HG02623 (cell line): ENCODE results near the gene COBL.
"Not testable (repeated sequence)": the region's sequence is repeated elsewhere in the genome, so short reads cannot be mapped to it uniquely, and the experiment has no call there.

Experiments used
- ATAC-seq: cut with Tn5 transposase; IDR thresholded peaks from one replicate; pipeline ENCODE4 v1.9.1; 2021; ENCODE audit warnings: moderate library complexity; ENCODE audit not compliant: unreplicated experiment

The COBL gene

DNA sequence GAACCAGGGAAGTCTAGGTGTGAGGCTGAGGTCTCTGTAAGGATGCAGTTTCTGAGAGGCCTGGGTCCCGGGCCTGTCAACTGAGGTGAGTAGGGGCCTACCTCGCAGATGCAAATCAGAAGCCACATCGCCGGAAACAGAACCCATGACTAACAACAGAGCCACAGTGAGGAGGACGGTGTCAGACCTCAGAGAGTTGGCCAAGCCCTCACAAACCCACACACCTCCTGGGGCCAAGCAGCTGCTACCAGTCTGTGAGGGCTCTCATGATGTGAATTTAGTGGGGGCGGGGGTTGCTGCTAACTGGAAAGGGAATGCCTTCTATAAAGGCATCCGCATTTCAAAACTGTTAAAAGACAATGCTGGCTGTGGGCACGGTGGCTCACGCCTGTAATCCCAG lies 103.0 kb downstream of the COBL start:
- ATAC-seq, result no peak

DNA sequence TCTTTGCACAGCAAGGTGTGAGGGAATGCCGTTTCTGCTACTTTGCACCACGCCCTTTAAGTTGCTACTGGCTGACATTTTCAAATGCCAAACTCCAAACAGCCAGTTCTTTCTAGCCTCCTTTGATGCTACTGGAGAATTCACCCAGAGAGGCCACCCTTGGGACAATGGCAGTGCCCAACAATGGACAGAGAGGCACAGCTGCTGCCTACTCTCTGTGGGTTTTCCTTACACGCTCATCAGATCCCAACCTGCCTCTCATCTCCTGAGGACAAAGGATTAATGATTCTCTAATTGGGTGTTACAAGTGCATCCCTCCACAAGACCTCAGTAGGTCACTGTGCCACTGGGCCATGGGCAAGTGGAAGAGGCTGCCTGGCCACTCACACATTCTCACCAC lies 105.8 kb downstream of the COBL start:
- ATAC-seq, result no peak

DNA sequence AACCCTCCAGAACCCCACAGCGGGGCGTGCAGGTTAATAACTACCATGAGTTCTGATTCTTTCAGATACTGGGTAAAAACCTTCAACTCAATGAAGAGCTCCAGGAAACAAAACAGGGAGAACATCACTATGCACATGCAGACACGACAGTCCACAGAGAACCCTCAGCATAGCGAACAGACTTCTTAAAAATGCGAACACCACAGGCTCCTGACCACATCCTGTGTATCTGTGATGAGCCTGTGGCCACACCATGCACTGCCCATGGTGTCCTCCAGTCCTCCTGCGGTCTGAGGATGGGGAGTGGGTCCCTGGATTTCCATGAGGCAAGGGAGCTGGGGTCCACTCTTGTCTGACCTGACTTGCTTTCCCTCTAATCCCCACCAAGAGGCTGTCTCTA lies 107.2 kb downstream of the COBL start:
- no peak for ATAC-seq

DNA sequence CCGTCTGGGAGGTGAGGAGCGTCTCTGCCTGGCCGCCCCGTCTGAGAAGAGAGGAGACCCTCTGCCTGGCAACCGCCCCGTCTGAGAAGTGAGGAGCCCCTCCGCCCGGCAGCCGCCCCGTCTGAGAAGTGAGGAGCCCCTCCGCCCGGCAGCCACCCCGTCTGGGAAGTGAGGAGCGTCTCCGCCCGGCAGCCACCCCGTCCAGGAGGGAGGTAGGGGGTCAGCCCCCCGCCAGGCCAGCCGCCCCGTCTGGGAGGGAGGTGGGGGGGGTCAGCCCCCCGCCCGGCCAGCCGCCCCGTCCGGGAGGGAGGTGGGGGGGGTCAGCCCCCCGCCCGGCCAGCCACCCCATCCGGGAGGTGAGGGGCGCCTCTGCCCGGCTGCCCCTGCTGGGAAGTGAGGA lies 108.5 kb downstream of the COBL start:
- not testable (repeated sequence) for ATAC-seq

DNA sequence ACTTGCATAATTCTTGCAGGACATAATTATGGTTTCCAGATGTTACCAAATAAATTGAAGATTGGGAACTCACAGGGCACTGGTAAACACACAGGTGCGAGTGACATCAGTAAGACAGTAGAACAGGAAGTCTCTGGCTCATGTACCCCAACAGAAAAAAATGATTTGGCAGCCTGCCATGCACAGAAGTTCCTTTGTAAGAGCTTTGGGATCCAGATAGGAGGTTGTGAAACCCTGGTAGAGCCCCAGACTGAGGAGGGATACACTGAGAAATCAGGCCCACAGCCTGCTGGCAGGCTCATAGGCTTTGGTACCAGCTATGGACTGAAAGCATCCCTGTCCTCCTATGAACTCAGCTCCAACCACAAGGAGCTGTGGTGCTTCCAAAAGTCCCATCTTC lies 118.0 kb downstream of the COBL start:
- no peak for ATAC-seq

DNA sequence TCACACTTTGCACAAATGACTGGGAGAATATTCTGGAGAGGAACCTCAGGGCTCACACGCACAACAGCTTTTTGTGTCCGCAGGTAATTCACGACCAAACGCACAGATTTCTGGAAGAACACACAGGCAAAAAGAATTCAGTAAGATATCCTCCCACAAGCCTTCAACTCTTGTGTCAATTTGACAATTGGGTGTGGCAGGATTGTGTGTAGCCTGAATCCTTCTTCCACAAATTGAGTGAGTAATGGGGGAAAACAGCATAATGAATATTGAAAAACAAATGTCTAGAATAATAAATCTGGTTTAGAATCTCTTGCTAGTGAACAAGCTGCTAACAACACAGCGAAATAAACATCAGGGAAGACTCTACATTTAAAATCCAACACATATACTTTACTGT lies 125.6 kb downstream of the COBL start:
- no peak for ATAC-seq

DNA sequence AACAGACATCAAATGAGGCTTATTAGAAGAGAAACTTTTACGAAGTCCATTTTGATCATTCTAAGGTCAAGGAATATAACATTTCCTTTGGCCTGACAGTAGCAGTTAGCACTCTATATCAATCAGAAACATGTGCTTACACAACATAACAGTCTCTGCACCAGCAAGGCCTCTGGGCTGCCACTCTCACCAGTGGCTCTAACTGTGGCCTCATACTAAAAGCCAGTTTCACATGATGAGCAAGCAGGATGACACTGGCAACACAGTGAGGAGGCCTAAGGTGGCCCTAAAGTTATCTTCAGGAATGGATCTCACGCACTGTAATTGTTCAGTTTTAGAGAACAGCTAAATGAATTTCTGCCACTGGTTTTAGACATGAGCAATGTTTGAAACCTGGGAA lies 126.8 kb downstream of the COBL start:
- ATAC-seq, result no peak

DNA sequence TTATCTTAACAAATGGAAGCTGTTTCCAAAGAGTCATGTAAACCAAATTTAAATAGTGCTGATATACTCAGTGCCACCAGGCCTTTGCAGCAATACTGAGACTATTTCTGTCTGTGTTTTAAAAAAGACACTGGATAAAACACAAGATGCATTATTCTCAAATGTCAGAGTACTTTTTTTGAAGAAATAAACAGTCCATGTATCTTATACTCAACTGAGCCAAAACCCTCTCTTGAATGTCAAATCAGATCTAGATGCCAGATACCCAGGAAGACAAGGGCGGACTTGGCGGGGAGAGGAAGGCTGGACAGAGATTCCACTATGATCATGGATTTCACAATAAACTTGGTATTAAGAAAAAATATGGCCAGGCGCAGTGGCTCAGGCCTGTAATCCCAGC lies 127.6 kb downstream of the COBL start:
- ATAC-seq, result no peak

DNA sequence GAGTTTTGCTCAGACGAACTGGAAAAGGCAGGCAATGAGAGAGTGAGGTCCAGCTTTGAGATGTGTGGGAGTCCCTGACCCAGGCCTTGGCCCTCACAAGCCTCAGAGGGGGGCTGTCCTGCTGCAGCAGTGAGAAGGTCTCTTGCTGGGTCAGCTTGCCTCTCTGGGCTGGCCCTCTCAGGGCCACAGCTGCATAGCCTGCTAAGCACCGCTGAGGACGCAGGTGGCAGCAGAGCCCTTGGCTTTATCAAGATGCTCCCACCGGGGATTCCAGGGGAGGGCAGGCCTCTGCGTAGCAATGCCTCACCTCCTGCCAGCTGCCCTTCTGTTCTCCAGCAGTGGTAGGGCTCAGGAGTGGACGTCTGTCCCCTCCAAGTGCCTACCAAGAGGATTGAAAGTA lies 128.7 kb downstream of the COBL start:
- ATAC-seq, result no peak

DNA sequence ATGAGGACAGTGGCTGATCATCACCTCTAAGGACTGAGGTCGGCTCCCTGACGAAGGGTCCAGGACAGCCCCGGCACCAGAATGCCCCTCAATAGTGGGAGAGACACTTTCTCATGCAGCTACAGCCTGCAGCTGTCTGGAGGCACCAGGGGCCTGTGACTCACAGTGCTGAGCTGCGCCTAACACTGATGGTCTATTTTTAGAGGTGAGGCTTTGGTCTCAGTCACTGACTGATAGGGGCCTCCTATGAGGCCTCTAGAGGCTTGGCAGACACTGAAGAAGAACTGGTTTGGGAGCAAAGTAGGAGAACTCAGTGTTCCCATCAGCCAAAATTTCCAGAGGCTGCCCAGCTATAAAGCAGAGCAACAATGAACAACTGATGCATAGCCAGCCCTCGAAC lies 130.1 kb downstream of the COBL start:
- ATAC-seq, result no peak

DNA sequence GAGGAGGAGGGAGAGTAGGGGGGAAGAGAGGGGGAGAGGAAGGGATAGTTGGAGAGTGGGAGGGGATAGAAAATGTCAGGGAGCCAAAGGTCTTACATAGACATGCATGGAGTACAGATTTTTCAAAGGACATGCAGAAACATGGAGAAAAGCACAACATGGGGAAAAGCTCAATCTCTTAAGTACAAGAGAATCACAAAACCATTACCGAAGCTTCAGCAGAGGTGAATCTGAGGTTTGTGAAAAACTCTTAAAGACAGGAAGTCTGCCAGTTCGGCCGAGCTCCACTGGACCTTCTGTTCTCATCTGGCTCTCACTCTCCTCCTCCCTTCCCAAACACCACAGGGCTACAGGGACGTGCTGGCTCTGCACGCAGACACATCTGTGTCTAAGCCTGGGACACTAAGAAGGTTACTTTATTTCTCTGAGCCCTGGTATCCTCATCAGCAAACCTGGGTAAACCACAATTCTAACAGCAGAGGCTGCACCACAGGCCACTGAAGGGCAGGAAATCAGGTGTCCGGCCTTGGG lies 133.9 kb downstream of the COBL start:
- no peak for ATAC-seq

DNA sequence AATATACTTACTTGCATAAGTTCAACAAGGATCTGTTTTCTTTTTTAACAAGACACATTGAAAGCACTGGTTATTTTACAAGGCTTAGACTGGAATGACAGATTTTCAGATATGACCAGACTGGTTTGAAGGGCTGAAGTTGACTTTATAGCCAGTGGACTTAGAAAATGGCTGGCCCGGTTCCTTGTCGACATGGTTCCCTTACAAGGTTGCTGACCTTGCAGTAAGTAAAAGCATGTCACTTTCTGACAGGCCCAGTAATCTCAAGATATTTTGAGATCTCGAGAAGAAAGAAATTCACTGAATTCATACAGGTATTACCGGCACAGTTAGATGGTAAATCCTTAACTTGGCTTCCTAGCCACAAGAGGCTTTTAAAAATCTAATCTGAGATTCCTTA lies 136.5 kb downstream of the COBL start:
- ATAC-seq, result no peak

DNA sequence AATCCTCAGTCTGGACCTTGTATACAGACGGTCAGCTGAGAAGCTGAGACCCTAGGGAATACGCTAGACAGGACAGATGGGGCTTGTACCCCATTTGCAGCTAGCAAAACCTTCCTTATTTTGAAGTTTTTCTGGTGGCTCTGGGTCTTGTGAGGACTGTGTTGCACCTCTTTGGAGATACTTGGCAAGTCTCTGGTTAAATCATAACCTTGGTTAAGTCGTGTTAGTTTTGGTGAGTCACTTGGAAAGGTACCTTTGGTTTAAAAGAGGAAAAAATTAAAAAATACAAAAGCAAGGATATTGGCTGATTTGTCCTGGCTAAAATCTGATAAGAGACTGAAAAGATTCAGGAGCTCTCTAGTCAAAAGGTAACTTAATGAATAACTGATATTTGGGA lies 140.6 kb downstream of the COBL start:
- no peak for ATAC-seq

DNA sequence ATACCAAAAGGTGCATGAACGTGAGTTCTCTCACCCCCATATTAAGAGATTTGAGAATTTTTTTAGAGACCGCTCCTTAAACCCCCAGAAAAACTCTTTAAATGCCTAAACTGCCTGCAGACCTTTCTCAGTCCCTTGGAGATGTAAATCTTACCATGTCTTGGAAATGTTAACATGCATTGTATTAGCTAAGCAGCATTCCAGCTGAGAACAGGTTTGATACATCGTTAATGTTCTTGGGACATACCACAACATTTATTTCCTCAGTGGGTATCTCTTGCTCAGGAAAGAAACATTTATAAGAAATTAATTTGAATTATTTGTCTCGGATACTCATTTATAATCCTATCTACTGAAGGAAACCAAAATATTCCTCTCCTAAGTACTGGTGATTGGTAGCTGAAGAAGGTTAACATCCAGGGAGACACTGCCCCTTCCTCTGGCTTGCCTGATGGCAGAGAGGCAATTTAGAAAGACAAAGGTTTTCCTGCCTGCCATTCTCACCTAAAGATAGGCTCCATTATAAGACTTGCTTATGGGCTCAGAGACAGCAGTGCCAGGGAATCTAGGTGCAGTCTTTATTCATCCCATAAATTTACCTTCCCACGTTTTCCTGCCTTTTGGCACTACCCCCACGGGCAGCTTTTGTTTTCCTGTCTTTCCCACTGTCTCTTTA lies 141.2 kb downstream of the COBL start:
- no peak for ATAC-seq

DNA sequence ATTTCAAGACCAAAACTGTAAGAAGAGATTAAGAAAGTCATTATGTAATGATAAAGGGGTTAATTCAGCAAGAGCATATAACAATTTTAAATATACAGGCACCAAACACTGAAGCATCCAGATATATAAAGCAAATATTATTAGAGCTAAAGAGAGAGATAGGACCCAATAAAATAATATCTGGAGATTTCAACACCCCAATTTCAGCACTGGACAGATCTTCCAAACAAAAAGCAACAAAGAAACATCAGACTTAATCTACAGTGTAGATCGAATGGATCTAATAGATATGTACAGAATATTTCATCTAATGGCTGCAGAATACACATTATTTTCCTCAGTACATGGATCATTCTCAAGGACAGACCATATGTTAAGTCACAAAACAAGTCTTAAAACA lies 151.3 kb downstream of the COBL start:
- no peak for ATAC-seq

DNA sequence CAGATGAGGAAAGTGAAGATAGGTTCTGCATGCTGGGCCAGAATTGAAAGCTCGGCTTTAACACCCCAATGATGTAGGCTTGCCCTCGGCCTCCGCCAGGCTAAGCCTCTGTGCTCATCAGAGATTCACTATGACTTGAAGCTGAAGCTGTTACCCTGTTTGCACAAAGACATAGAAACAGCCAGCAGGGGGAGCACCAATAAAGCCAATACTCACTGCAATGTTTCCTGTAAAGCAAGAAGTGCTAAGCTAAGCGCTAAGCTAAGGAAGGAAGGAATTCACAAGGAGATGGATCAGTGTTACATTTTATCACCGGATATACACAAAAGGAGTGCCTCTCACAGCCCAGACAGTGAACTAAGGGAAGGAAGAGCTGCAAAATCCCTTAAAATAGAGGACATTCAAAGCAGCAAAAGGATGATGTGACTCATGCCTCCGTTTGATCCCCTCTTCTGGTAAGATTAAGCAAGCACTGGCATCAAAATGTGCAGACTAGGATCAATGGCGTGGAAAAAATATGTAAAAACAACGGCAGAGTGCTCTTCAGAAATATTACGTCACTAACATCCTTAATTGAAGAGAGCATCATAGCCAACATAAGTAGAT lies 153.8 kb downstream of the COBL start:
- ATAC-seq, result peak; percentile 97

DNA sequence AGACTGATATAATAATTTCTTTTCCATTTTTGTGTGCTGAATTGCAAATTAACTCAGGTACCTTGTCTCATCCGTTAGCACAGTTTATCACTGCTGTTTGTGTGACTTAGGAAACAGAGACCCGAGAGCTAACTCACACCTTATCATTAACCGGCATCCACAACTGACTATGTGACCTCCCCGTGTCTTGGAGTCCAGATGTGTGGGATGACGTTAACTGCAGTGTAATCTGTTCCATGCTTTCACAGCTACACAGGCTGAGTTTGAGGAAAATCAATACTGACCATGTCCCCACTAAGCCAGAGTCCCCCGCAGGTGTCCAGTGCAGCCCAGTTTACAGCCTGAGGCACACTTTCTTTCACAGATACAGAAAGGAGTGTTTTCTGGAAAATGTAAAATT lies 154.7 kb downstream of the COBL start:
- no peak for ATAC-seq

DNA sequence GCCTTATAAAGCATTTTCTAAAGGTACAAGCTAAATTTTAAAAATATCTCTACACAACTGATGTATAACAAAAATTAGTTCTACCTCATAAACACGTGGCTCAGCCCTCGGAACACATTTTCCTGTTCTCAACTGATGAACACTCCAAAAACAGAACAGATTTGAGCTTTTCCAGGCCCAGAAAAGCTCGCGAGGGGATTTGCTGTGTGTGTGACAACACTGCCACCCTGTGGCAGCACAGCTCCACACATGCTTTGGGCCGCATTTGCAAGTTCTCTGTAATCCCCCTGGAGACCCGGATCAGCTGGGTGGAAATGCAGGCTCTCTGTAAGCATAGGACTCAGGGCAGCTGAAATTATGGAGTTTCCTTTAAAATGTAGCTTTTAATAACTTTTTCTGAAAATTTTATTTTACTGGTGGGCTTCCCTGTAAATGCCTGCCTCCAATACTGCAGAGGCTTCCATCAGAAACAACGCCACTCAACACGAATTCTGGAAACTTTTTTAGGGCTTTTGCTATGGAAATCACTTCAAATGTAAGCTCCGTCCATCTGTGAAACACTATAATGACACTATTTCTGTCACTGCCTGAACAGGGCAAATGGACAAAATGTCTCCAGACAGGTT lies 155.5 kb downstream of the COBL start:
- no peak for ATAC-seq

DNA sequence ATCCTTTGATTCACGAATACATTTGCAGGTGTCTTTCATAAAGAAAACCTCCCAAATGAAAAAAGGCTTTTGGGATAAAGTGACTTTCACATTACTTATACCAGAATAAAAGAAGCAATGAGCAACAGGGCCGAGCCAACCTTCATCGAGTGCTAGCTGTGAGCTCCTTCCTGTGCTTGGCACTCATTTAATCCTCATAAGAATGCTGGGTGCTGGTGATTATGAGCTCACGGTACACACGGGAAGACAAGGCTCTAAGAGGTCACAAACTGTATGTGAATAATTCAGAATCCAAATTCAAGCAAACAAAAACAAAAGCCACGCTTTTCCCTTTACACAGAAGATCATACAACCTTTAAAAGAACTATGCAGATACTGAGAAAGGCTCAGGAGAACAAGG lies 156.2 kb downstream of the COBL start:
- ATAC-seq, result no peak

DNA sequence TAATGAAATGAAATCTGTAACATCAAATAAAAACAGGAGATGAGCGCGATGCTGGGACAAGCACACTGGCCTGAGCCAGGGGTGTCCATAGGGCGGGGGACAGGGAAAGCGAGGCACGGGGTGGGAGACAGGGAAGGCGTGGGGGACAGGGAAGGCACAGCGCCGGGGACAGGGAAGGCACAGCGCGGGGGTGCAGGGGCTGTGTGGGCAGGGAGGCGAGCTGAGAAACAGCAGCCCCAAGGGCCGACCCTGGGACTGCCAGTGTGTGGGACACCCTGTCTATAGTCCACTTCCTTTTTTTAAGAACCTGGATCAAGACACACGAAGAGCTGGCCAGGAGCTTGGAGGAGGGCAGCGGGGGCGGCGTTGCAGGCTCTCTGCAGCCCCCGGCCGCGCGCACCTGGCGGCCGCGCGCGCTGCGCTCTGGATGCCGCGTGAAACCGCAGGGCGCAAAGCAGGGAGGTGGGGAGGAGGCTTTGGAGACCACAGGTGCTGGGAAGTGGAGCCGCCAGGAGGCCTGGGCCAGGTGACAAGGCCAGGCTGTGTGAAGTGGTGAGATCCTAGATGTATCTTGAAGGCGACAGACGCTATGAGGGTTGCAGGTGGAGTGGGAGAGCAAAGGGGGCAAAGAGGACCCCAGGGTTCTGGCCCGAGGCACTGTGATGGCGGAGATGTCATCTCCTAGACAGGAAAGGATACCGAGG lies 157.7 kb downstream of the COBL start:
- no peak for ATAC-seq

DNA sequence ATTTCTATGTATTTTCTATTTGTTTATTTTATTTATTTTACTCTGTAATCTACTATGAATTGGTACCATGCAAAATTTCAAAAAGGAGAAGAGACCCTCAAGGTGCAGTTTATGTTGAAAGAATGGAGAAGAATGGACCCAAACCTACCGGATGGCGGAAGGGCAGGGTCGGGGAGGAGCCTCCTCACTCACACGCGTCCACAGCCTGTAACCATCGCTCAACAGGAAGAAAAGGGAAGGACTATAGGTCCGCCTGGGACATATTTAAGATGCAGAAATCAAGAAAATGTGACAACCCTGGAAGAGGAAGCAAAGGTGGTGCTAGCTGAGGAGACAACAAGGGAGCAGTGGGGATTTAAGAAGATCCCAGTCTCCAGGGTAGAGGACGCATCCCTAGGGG lies 158.4 kb downstream of the COBL start:
- no peak for ATAC-seq

DNA sequence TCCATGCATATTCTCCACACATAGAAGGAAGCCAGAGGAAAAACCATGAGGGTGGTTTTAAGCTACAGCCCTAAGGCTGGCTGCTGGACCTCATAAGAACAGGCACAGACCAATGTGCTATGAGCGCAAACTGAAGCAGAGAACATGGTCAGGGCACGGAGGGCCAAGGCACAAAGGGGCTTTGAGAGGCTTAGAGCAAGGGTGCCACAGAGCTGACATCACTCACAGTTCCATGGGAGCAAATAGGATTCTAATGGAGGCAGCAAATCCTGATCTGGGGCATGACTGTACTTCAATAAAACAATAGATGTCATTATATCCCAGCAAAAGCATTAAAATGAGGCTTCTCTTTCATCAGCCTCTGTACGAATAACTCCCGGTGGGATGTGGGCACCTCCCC lies 162.4 kb downstream of the COBL start:
- no peak for ATAC-seq
